NCI-H446 treated with DMSO at 0.1 percent for 48 hours (cell line): Measurements from ENCODE around the gene OR2A42.
"Not testable (repeated sequence)": the region's sequence is repeated elsewhere in the genome, so short reads cannot be mapped to it uniquely, and the experiment has no call there.

Experiments
- DNase-seq: peaks from one replicate; lab custom pipeline; 2025; lab: John Stamatoyannopoulos, UW

The OR2A42 gene, protein sequence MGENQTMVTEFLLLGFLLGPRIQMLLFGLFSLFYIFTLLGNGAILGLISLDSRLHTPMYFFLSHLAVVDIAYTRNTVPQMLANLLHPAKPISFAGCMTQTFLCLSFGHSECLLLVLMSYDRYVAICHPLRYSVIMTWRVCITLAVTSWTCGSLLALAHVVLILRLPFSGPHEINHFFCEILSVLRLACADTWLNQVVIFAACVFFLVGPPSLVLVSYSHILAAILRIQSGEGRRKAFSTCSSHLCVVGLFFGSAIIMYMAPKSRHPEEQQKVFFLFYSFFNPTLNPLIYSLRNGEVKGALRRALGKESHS

DNA sequence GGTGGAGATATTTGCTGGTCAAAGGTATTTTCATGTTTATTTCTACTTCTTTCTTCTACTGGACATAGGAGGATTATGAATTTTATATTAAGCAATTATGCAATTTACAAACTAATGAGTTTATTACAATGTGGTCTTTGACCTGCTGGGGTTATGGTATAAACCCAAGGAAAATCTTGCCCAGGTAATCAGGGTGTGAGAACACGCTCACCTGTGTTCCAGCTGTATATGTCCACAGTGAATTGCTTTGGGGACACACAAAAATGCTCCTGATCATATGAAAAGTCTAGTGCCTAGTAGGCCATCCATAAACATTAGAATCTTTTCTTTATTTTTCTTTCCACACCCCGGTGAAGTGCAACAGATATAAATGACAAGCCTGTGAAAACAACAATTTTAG lies at the start of gene OR2A42:
TSS of gene OR2A42 (minus strand) at position 241 of the 400 bp plus-strand sequence. CDS start 6,762 bp downstream, outside the sequence.
- not testable (repeated sequence) for DNase-seq

DNA sequence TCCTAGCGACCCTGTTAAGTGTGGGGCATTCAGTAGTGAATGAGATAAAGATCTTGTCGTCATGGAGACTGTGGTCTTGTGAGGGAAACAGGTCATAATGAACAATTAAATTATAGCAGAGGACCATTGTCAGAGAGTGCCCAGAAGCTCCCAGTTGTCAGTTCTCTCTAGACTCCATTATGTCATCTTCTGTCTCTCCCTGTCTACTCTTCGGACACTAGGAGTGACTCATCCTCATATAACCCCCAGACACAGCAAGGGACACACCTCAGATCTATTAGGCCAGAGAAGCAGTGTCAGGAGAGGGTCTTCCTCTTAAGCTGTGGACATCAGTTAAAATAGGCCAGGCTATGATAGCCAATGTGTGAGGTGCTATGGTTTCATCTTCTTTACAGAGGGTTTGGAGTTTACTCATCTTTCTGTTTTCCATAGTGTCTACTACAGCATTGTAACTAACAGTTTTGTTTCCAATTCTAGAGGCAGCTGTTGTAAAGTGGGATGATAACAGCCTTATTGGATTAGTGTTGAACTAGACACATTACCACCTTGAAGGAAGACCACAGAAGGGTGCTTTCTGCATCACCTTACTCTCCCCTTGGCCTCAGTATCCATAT lies 47.9 kb upstream of the OR2A42 start:
- not testable (repeated sequence) for DNase-seq

DNA sequence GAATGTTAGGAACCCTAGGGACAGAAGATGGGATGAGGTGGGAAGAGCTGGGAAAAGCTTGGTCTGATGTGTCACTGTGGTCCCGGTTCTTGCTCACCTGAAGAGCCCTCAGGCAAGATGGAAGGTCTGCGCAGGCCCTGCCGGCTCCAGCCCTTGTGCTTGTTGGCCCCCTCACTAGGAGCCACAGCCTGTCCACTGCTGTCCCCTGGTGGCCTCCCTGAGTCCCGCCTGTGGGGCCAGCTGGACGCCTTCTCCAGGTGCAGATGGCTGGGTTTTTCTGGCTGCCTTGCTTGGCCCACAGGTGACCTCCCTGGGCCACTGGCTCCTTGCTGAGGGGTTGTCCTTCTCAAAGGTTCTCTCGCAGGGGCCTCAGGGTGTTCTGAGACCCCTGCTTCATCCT lies 44.3 kb upstream of the OR2A42 start:
- not testable (repeated sequence) for DNase-seq

DNA sequence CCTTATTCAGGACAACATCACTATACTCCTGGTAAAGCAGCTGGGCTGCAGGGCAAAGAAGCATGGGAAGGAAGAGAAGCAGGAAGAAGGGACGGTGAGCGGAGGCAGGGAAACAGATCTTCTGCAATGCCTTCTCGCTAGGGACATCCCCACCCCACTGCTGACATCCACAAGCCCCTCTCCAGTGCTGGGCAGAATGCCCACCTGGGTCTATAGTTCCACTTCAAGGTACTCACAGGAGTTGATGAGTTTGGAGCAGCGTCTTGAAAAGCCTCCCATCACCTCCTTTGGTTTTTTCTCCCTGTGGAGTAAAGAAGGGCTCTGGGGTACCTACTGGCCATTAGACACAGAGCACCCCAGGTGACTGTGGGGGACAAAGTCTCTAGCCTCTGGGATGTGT lies 43.1 kb upstream of the OR2A42 start:
- DNase-seq: not testable (repeated sequence)

DNA sequence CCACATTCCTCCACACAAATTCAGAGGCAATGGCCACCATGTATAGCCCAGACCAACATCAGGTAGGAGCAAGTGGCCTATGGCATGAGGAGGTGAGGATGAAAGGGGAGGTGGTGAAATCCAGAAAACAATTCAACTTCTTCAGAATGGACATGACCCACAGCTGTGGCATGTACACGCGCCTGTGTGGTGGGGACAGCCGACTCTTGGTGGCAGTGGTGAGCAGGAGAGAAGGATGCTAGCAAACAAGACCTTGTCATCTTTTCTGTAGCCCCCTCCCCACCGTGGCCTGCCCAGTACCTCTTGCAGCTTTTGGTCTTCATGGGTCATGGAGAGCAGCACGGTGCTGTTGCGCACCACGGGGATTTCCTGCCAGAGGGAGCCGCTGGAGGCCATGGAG lies 42.6 kb upstream of the OR2A42 start:
- DNase-seq: not testable (repeated sequence)

DNA sequence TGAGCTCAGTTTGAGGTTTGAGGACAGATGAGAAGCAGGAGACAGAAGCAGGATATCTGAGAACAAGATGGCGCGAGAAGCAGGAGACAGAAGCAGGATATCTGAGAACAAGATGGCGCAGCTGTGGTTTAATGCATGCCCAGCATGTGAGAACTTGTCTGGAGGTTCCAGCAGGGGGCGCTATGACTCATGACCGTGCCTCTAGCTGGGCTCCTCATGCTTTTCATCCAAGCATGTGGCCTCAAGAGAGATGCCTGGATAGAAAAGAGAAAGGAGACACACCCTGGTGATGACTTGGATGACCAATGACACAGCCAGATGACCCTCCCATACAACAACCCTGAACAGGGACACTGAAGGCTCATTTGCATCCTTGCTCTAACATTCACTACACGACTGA lies 40.6 kb upstream of the OR2A42 start:
- DNase-seq: not testable (repeated sequence)

DNA sequence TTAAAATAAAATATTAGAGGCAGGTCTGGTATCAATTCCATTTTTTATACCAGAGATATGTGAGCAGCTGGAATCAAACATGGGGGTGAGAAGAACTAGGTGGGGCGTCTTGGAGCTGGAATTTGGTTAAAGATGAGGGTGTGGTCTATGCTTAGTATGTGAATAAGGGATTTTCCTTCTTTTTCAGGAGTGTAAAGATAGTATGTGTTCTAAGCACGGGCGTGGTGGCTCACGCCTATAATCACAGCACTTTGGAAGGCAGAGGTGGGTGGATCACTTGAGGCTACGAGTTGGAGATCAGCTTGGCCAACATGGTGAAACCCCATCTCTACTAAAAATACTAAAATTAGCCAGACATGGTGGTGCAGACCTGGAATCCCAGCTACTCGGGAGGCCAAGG lies 35.9 kb upstream of the OR2A42 start:
- not testable (repeated sequence) for DNase-seq

DNA sequence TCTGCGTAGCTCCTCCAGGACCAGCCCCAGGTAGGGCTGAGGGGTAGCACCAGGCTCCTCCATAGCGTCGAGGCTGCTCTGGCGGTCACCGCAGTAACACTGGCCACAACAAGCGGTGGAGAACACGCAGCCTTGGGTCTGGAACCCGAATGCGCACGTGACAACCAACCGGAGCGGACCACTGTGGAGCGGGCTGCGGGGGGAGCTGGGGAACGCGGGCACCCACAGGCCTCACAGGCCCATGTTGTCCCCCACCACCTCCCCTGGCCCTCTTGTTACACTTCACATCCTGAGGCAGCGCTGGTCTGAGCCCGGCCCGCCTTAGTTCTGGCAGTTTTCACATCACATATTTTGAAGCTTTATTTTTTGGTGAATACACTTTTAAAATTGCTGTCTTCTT lies 29.8 kb upstream of the OR2A42 start, which contains the start of gene CTAGE8:
TSS of gene CTAGE8 (minus strand) at position 101 of the 400 bp plus-strand sequence. CDS start at position 63, 38 bp downstream.
- not testable (repeated sequence) for DNase-seq

DNA sequence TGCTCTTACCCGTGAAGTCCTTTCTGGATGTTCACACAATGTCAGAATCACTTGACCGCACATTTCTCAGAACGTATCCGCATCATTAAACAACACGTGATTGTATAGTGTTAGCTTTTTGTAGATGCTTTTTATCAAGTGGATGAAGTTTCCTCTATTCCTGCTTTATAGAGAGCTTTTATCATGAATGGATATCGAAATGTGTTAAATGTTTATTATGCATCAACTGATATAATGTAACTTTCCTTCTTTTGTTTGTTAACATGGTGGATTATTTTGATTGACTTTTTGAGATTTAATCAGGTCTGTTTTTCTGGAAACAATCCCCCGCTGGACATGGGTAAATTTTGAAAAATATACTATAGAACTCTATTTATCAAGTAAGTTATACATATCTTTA lies 25.3 kb upstream of the OR2A42 start, which contains the start of gene OR2A7:
TSS of gene OR2A7 (minus strand) at position 101 of the 400 bp plus-strand sequence. CDS start 5,164 bp downstream, outside the sequence.
- DNase-seq: not testable (repeated sequence)

DNA sequence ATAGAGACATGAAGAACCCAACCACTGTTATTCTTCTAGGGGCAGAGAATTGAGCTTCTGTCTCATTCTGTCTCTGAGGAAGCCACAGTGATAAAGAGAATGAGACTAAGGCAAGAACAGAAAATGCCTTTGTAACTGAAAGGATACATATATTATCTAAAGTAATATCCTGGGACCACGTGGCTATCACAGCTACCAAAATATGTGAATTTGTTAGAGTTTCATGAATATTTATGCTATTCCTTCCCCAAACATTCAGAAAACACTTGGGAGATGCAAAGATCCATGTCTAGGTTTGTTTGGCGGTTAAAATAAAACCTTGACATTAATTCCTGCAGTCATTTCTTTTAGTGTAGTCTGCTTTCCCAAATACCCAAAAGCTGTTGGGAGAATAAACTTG lies 22.7 kb upstream of the OR2A42 start:
- DNase-seq: not testable (repeated sequence)

DNA sequence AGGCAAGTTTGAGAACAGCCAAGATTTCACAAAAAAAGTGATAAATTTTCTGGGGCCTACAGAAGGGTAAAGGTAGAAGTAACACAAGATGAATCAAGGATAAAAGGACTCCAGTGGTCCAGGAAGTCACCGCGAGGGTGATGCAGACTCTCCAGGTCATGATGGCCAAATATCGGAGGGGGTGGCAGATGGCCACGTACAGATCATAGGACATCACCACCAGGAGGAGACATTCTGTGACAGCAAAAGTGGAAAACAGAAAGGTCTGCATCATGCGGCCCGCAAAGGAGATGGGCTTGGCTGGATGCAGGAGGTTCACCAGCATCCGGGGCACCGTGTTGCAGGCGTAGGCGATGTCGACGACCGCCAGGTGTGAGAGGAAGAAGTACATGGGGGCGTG lies 19.7 kb upstream of the OR2A42 start:
- not testable (repeated sequence) for DNase-seq

DNA sequence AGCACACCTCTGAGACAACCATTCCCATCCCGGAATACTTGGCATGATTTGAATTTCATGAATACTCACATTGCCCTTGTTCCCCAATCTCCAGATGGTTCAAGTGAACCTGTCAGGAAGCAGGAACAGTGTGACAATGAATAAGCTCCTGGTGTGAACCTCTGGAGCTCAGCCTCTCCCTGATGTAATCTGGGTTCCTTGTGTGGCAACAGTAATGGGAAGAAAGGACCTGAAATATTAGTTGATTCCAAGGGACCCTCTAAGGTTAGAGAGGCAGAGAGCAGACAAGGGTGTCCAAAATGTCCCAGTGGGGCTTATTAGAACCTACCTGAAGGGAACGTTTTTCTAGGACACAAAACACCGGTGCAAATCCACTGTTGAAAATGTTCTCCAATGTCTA lies 16.7 kb upstream of the OR2A42 start:
- no peak for DNase-seq

DNA sequence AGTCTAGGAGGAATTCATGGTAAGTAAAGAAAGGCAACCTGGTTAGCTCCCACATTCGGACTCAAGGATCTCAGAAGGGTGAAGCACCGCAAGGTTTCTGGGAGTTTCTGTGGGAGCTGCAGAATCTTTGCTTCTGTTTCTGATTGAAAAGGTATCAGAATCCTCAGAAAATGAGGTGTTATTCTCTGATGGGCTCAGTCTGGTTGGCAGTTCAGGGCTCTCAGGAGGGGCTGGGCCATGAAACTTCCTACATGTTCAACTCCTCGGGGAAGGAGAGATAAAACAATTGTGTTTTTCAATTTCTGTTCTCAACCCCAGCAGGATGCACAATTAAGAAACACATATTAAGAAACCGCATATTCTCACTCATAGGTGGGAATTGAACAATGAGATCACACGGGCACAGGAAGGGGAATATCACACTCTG lies 16.1 kb upstream of the OR2A42 start:
- DNase-seq: no peak

DNA sequence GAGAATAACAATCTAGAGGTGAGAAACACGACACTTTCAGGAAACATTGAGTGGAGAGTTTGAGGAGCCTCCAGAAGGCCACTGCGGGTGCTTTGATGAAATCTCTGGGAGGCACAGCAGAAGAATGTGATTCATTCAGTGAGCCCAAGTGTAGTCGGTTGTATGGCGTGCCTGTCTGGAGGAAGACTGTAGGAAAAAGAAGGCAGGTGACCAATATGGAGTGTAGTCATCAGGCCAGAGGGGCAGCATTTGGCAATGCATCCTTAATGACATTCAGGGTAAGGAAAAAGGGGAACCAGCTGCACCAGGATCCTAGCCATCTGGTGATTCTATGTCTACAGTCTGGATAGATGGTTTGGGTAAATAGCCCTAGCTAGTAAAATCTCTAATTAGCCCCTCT lies 12.9 kb upstream of the OR2A42 start:
- not testable (repeated sequence) for DNase-seq

DNA sequence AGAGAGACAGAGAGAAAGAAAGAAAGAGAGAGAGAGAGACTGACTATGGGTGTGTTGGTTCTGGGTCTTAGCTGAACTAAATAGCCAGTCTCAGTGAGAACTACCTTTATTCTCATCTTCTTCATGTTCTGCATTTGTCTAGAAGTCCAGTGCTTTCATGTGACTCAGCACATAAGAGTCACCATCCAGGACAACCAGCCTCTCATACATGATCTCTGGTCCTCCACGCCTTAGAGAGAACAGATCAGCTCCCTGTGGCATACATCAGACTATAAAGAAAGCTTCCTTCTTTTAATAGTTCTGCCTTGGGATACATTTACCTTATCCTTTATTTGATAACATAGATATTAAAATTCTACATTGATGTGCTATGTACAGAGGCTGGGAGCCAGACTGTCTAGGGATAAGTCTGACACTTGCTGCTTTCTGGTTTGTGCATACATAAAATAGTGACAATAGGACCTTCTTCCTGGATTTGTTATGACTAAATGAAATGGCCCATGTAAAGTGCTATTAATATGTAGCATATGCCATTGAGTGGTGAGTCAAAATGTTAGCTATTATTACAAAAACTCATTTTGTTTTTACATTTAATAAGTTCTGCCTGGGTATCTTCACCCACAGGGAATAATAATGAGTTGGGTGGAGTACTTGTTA lies 8.4 kb upstream of the OR2A42 start:
- DNase-seq: not testable (repeated sequence)

DNA sequence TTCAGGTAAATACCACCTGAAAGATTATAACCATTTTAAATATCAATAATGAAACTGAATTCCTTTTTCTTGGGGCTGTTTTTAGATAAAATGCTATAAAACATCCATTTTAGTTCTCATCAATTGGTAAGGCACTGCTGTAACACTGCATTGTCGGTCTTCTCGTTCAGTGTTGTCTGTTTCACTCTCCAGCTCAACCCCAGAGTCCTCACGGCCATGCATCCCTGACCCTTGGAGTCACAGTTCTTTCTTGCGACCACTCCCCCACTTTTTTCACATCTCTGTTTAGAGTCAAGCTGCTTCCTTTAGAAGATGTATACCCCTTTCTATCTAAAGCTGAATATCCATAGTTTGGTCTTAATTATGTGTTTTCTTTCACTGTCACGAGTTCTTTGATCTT lies 7.6 kb upstream of the OR2A42 start:
- DNase-seq: not testable (repeated sequence)

DNA sequence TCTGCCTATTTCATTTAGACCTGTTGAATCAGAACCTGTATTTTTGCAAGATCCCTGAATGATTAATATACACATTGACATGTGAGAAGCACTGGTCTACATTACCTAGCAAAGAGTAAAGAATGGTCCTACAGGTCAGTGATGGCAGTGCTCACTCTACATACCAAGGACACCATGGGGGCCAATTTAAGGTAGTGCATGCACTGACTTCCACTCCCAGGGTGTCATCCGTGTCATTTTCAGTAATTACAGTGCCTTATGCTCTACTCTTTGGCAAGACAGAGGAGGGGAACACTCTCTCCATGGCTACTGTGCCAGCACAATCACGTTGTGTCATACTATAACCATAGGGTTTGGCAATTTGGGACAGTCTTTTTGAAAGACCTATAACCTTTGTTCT lies 6.0 kb upstream of the OR2A42 start:
- not testable (repeated sequence) for DNase-seq

DNA sequence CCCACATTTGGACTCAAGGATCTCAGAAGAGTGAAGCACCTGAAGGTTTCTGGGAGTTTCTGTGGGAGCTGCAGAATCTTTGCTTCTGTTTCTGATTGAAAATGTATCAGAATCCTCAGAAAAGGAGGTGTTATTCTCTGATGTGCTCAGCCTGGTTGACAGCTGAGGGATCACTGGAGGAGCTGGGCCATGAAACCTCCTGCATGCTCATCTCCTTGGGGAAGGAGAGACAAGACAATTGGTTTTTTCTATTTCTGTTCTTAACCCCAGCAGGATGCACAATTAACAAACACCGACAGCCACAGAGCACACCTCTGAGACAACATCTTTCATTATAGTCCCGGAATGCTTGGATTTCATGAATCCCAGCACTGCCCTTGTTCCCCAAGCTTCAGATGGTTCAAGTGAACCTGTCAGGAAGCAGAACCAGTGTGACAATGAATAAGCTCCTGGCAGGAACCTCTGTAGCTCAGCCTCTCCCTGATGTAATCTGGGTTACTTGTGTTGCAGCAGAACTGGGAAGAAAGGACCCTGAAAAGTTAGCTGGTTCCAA lies 799 bp downstream of the OR2A42 start:
- DNase-seq: not testable (repeated sequence)

DNA sequence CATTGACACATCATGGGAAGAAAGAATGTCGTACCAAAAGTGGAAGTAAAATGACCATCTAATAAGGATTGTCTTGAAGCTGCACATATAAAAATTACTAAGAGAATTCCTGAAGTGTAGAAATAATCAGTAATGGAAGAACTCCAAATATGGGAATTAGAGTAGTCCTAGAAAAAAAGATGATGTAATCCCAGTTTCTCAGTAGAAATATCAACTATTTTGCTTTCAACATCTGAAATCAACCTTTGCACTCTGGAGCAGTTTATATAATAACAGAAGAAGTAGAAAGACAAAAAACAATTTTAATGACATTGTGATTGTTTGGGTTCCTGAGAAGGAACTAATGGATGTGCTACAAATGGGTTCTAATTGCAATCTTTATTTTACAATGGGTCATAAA lies 6.4 kb downstream of the OR2A42 start:
- DNase-seq: not testable (repeated sequence)

DNA sequence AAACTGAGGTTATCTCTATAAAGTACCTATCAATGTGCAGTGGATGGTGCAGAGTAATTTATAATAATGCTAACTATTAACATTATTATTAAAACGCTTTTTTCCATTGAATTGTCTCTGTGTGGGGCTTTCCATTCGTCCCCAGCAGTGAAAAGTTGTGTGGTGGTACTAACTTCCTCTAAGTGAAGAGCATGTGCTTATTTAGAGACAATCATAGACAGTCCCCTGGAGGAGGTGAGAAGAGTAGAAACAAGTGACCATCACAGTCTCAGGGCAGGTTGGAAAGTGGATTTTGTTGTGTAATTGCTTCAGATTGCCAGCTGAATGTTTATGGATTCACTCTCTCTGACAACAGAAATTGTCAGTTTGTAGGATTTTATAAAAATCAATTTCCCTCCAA lies 8.4 kb downstream of the OR2A42 start:
- not testable (repeated sequence) for DNase-seq

DNA sequence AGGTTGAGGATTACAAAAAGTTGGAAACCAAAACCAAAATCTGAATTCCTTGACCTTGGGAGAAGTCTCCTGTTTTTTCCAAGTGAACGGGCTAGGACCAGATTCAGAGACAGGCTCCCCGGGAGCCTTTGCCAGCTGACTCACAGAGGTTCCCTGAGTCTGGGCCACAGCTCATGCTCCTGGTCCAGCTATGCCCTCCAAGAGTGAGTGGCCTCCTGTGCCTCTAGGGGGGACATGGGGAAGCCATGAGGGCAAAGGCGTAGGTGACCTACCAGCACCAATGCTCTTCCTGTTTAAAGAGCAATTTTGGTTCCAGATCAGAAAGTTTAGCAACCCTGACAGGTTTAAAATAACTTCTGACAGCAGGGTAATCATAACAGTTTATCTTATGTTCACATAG lies 10.6 kb downstream of the OR2A42 start:
- DNase-seq: not testable (repeated sequence)

DNA sequence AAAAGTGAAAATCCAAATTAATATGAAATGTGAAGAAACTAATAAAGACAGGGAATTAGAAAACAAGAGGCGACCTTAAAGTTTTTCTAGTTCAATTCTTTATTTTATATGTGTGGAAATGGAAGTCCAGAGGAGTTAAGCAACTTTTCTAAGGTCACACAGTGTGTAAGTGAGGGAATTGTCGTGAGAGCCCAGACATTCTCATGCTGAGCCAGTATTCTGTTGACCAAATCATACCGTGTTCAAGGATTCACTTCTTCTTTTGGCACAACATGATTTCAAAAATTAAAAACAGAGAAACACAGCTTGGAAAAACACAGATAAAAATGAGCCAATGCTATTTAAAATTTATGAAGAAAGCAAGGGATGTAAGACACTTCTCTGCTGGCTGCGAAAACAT lies 12.5 kb downstream of the OR2A42 start:
- not testable (repeated sequence) for DNase-seq
